ENCODE results near the gene MEG3. TPM values are rescaled to one million over a fixed set of nuclear protein-coding genes. Genes with fewer than 3 reads are reported as not detected.

MEG3 gene
- total RNA-seq, 4 donors from 2014 or later, result 101 to 177 (median 167) TPM

- no peak for TF ChIP-seq POLR2A (IDR thresholded peaks at IDR 0.05)
- no peak for TF ChIP-seq EP300 (IDR thresholded peaks at IDR 0.05)
- TF ChIP-seq, protein P1, sequence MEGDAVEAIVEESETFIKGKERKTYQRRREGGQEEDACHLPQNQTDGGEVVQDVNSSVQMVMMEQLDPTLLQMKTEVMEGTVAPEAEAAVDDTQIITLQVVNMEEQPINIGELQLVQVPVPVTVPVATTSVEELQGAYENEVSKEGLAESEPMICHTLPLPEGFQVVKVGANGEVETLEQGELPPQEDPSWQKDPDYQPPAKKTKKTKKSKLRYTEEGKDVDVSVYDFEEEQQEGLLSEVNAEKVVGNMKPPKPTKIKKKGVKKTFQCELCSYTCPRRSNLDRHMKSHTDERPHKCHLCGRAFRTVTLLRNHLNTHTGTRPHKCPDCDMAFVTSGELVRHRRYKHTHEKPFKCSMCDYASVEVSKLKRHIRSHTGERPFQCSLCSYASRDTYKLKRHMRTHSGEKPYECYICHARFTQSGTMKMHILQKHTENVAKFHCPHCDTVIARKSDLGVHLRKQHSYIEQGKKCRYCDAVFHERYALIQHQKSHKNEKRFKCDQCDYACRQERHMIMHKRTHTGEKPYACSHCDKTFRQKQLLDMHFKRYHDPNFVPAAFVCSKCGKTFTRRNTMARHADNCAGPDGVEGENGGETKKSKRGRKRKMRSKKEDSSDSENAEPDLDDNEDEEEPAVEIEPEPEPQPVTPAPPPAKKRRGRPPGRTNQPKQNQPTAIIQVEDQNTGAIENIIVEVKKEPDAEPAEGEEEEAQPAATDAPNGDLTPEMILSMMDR (IDR thresholded peaks at IDR 0.05), result no peak
- Histone ChIP-seq H3K36me3 (no peaks in the 10 kb centered on the region), H3K27me3 (no peaks in the 10 kb centered on the region), H3K4me1 (peaks cover 0 to 15% (median 0%) of the 10 kb centered on the region in 4 donors), H3K9me3 (no peaks in the 10 kb centered on the region), H3K27ac (no peak overlapping the region), H3K4me3 (no peak overlapping the region)
- WGBS, 2 donors, result 86 to 89% methylated on average over 21 of the region's 24 CpGs
- DNase-seq (ENCODE audit: low spot score in 2 of 2), result no peak
Observed at GRCh38 chr14:100868621-100869370, 42.9 kb downstream of the MEG3 start.

GRCh38 chr14:100871234-100872186, 45.6 kb downstream of the MEG3 start:
- no peaks in the 10 kb centered on the region for H3K9me3 ChIP-seq

GRCh38 chr14:100872259-100873095, 46.6 kb downstream of the MEG3 start:
- TF ChIP-seq, protein P1 (IDR thresholded peaks at IDR 0.05), result no peak
- TF ChIP-seq POLR2A (IDR thresholded peaks at IDR 0.05), result no peak
- WGBS, 2 donors, result 69 to 72% methylated on average over 15 of the region's 15 CpGs
- no peak for DNase-seq (ENCODE audit: low spot score in 2 of 2)

More at GRCh38 chr14:100871234-100872186, 45.6 kb downstream of the MEG3 start:
- WGBS, 2 donors, result 79 to 83% methylated on average over 14 to 16 of the region's 16 CpGs
- Histone ChIP-seq H3K4me3 (no peak overlapping the region), H3K4me1 (no peaks in the 10 kb centered on the region), H3K27ac (no peak overlapping the region), H3K36me3 (no peaks in the 10 kb centered on the region), H3K27me3 (no peaks in the 10 kb centered on the region)
- DNase-seq (ENCODE audit: low spot score in 2 of 2), result no peak
- TF ChIP-seq, protein P1 (IDR thresholded peaks at IDR 0.05), result no peak
- TF ChIP-seq EP300 (IDR thresholded peaks at IDR 0.05) (no peak), POLR2A (IDR thresholded peaks at IDR 0.05) (no peak)

GRCh38 chr14:100873096-100873482, 47.2 kb downstream of the MEG3 start:
- Histone ChIP-seq H3K4me3 (no peak overlapping the region), H3K36me3 (no peaks in the 10 kb centered on the region), H3K27ac (no peak overlapping the region), H3K27me3 (no peaks in the 10 kb centered on the region), H3K4me1 (no peaks in the 10 kb centered on the region), H3K9me3 (no peaks in the 10 kb centered on the region)
- WGBS, 2 donors, result 50 to 58% methylated on average over 3 of the region's 3 CpGs
- TF ChIP-seq EP300 (IDR thresholded peaks at IDR 0.05), result no peak
- TF ChIP-seq, protein P1 (IDR thresholded peaks at IDR 0.05), result no peak
- TF ChIP-seq POLR2A (IDR thresholded peaks at IDR 0.05), result no peak
- DNase-seq (ENCODE audit: low spot score in 2 of 2), result no peak

More at GRCh38 chr14:100872259-100873095, 46.6 kb downstream of the MEG3 start:
- Histone ChIP-seq H3K4me3 (no peak overlapping the region), H3K27ac (no peak overlapping the region), H3K27me3 (no peaks in the 10 kb centered on the region), H3K36me3 (no peaks in the 10 kb centered on the region), H3K9me3 (no peaks in the 10 kb centered on the region), H3K4me1 (no peaks in the 10 kb centered on the region)

All from tibial nerve (tissue), 4 donors.